Lower lobe of right lung (tissue), 2 donors: ENCODE data around the gene UBAP1. TPM values are rescaled to one million over a fixed set of nuclear protein-coding genes. Genes with fewer than 3 reads are reported as not detected.
"Not testable (repeated sequence)": the region's sequence is repeated elsewhere in the genome, so short reads cannot be mapped to it uniquely, and the experiment has no call there.

Experiments
- ATAC-seq, 2 donors: fragments of 200-7000 bp; cut with Tn5 transposase; one replicate each; pipeline ENCODE4 v1.9.1; 2020 to 2022; ENCODE audit warnings: mild to moderate bottlenecking in 2 of 2, moderate library complexity in 2 of 2
- DNase-seq: peaks from one replicate; pipeline ENCODE4 v3.0.0-alpha.2; 2020
- H3K27ac ChIP-seq: fragments of 200-600 bp; one replicate; pipeline ENCODE4 v1.8.0; 2022
- H3K27me3 ChIP-seq: fragments of 200-600 bp; one replicate; pipeline ENCODE4 v1.8.0; 2022; ENCODE audit warnings: low read depth
- H3K36me3 ChIP-seq: fragments of 200-600 bp; one replicate; pipeline ENCODE4 v1.8.0; 2022; ENCODE audit warnings: mild to moderate bottlenecking
- H3K4me1 ChIP-seq: fragments of 200-600 bp; one replicate; pipeline ENCODE4 v1.8.0; 2022
- H3K4me3 ChIP-seq: fragments of 200-600 bp; one replicate; pipeline ENCODE4 v1.8.0; 2022; ENCODE audit warnings: mild to moderate bottlenecking
- H3K9me3 ChIP-seq: fragments of 200-600 bp; one replicate; pipeline ENCODE4 v1.8.0; 2022
- intact Hi-C: fragments of 100-400 bp; cut with DNase I; formaldehyde crosslinking; loops from one replicate; pipeline ENCODE4 v1.11.0; 2022
- total RNA-seq: library from RNA; stranded (reverse); fragmentation: NEBNext Ultra II Directional; extraction: Animal tissue kit (Norgen Biotek cat#: 25700); gene quantifications from one replicate; pipeline ENCODE4 v1.2.1, GENCODE V29; 2021
- TF ChIP-seq, protein P1 (sequence below): fragments of 200-600 bp; IDR thresholded peaks from one replicate; pipeline ENCODE4 v1.8.0; 2022; ENCODE audit warnings: antibody characterized with exemption, mild to moderate bottlenecking
- donor health status: DM: no; HTN: yes; CAD: no; lungs with severe emphysema.

Gene UBAP1
- total RNA-seq, 1 donor from 2014 or later = 47.0 TPM

DNA sequence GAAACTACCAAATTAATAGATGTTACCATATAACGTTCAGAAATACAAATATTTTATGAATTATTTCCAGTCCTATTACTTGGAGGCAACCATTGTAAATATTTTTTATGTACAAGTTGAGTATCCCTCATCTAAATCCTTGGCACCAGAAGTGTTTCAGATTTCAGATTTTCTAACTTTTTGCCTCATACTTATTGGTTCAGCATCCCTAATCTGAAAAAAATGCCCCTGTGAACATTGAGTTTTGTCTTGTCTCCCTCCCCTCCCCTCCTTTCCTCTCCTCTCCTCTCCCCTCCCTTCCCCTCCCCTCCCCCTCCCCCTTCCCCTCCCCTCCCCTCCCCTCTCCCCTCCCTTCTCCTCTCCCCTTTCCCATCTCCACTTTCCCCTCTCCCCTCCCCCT lies 40.6 kb downstream of the UBAP1 start:
- intact Hi-C loops = no loop called here
- H3K36me3 ChIP-seq = peaks cover 11% of the 10 kb centered on the region
- H3K9me3 ChIP-seq = no peaks in the 10 kb centered on the region
- TF ChIP-seq, protein P1, sequence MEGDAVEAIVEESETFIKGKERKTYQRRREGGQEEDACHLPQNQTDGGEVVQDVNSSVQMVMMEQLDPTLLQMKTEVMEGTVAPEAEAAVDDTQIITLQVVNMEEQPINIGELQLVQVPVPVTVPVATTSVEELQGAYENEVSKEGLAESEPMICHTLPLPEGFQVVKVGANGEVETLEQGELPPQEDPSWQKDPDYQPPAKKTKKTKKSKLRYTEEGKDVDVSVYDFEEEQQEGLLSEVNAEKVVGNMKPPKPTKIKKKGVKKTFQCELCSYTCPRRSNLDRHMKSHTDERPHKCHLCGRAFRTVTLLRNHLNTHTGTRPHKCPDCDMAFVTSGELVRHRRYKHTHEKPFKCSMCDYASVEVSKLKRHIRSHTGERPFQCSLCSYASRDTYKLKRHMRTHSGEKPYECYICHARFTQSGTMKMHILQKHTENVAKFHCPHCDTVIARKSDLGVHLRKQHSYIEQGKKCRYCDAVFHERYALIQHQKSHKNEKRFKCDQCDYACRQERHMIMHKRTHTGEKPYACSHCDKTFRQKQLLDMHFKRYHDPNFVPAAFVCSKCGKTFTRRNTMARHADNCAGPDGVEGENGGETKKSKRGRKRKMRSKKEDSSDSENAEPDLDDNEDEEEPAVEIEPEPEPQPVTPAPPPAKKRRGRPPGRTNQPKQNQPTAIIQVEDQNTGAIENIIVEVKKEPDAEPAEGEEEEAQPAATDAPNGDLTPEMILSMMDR = no peak
- ATAC-seq (no peak), DNase-seq (no peak)
- H3K4me3 ChIP-seq = no peak overlapping the region
- no peak overlapping the region for H3K27ac ChIP-seq
- no peaks in the 10 kb centered on the region for H3K27me3 ChIP-seq
- H3K4me1 ChIP-seq = no peaks in the 10 kb centered on the region

DNA sequence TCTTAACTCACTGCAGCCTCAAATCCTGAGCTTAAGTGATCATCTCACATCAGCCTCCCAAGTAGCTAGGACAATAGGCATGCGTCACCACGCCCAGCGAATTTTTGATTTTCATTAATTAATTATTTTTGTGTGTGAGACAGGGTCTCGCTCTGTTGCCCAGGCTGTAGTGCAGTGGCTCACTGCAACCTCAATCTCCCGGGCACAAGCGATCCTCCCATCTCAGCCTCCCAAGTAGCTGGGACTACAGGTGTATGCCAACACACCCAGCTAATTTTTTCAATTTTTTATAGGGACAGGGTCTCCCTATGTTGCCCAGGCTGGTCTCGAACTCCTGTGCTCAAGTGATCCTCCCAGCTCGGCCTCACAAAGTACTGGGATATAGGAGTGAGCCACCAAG lies 41.4 kb downstream of the UBAP1 start:
- Histone ChIP-seq H3K4me1 (no peaks in the 10 kb centered on the region), H3K4me3 (no peak overlapping the region), H3K36me3 (peaks cover 12% of the 10 kb centered on the region), H3K27ac (no peak overlapping the region), H3K9me3 (no peaks in the 10 kb centered on the region), H3K27me3 (no peaks in the 10 kb centered on the region)
- ATAC-seq = no peak
- intact Hi-C loops = no loop called here
- TF ChIP-seq, protein P1 = no peak
- DNase-seq = no peak

- no peak for DNase-seq
- Histone ChIP-seq H3K4me3 (no peak overlapping the region), H3K36me3 (peaks cover 12% of the 10 kb centered on the region), H3K27ac (no peak overlapping the region), H3K9me3 (no peaks in the 10 kb centered on the region), H3K4me1 (no peaks in the 10 kb centered on the region), H3K27me3 (no peaks in the 10 kb centered on the region)
- ATAC-seq = no peak
- intact Hi-C loops = no loop called here
- TF ChIP-seq, protein P1 = no peak
Measured at GRCh38 chr9:34224349-34224748, 45.5 kb downstream of the UBAP1 start.

DNA sequence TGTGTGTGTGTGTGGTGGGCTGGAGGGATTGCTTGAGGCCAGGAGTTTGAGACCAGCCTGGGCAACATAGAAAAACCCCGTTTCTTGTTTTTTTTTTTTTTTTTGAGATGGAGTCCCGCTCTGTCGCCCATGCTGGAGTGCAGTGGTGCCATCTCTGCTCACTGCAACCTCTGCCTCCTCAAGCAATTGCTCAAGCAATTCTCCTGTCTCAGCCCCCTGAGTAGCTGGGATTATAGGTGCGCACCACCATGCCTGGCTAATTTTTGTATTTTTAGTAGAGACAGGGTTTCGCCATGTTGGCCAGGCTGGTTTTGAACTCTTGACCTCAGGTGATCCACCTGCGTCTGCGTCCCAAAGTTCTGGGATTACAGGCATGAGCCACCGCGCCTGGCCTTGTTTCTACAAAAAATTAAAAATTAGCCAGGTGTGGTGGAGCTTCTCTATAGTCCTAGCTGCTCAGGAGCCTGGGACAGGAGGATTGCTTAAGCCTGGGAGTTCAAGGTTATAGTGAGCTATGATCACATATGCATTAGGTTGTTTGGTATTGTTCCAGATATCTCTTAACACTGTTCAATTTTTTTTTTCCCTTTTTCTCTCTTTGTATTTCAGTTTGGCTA lies 47.4 kb downstream of the UBAP1 start:
- peaks cover 12% of the 10 kb centered on the region for H3K36me3 ChIP-seq
- intact Hi-C loops, H3K9me3 ChIP-seq, H3K4me3 ChIP-seq, H3K27me3 ChIP-seq, H3K27ac ChIP-seq, ATAC-seq, H3K4me1 ChIP-seq, DNase-seq: not testable (repeated sequence)

- no peak for DNase-seq
- Histone ChIP-seq H3K27ac (no peak overlapping the region), H3K36me3 (peaks cover 16% of the 10 kb centered on the region), H3K27me3 (no peaks in the 10 kb centered on the region), H3K9me3 (no peaks in the 10 kb centered on the region), H3K4me3 (no peak overlapping the region), H3K4me1 (no peaks in the 10 kb centered on the region)
- no peak for ATAC-seq
- TF ChIP-seq, protein P1 = no peak
- intact Hi-C loops = no loop called here
Measured at GRCh38 chr9:34227445-34227844, 48.6 kb downstream of the UBAP1 start.

- intact Hi-C loops = no loop called here
- TF ChIP-seq, protein P1 = no peak
- no peaks in the 10 kb centered on the region for H3K4me1 ChIP-seq
- H3K27me3 ChIP-seq = no peaks in the 10 kb centered on the region
- H3K4me3 ChIP-seq = no peak overlapping the region
- no peak for ATAC-seq
- H3K36me3 ChIP-seq = peaks cover 23% of the 10 kb centered on the region
- H3K9me3 ChIP-seq = no peaks in the 10 kb centered on the region
- no peak for DNase-seq
- H3K27ac ChIP-seq = no peak overlapping the region
Measured at GRCh38 chr9:34230556-34230955, 51.7 kb downstream of the UBAP1 start.
